Iris pigment epithelial cell (primary cell): ENCODE data around the gene CST6.
A peak's percentile ranks its signal among the peaks of the same experiment; 100 is the strongest.
"Not testable (repeated sequence)": the region's sequence is repeated elsewhere in the genome, so short reads cannot be mapped to it uniquely, and the experiment has no call there.

Experiments used
- DNase-seq: peaks from one replicate; pipeline ENCODE4 v3.0.0-alpha.2; 2011; ENCODE audit warnings: low read depth

The CST6 gene

DNA sequence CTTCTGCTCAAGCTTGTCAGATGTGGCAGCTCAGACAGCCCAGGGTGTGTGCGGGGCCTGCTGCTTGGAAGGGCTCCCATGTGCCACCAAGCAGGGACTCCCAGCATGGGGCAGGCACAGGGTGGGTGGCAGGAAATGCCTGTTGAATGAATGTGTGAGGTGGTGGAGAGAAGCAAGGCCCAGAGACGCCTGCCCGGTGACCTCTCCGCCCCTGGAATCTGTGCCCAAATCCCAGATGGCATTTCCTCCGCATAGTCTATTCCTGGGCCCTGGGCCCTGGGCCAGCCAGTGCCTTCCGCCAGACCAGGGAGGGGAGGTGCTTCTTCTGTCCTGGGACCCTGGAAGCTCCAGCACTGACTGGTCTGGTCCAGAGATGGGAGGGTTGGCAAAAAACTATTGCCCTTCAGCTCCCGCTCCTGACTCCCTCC is 3.7 kb downstream of the CST6 start:
- peak; percentile 12 for DNase-seq

DNA sequence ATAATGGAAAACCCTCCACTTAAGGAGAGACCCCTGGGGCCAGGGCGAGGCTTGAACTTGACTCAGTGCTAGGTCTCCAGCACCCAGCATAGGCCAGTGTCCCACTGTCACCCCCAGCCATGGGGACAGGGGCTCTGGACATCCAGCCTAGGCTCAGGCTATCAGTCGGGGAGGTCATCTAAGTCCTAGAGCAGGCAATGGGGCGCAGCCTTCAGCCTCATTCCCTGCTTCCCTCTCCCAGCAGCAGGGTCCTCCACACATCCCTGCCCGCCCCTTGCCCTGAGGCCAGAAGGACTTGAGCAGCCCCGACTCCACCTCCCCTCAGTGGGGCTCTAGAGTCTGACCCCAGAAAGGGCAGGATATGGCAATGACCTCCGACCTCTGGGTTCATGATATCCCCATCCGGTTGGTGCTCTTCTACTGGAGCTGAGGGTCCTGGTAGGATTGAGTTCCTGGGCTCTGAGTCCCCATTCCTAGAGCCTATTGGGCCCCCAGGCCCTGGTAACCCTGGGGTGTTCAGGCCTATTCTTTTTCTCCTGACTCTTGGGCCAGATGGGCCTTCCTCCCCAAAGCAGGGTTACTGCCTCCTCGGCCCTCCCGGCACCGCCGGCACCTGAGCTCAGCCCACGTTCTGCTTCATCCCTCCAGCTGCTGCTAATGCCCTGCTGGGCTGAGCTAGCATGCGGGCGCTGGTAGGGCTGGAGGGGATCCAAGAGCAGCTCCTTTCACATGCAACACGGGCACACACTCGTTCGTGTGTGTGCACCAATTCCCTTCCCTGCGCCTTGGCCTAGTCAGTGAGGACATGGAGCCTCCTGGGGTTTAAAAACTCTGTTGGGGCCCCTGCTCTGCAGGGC is 4.4 kb downstream of the CST6 start:
- DNase-seq: no peak

DNA sequence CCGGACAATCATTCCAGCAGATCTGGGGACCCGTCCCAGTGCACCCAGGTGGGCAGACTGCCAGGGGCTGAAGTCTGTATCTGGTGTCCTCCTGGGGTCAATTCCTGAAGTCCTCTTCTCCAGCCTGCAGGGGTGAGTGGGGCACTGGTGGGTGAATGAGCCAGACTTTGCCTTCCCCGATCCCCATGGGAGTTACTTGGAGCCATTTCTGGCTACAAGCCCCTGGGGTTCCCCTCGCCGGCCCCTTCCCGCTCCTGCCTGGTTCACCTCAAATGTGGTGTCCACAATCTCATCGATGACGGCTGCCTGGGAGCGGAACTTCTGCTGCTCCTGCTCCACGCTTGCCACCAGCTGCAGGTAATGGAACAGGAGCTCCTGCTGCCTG is 5.0 kb downstream of the CST6 start:
- DNase-seq: no peak

DNA sequence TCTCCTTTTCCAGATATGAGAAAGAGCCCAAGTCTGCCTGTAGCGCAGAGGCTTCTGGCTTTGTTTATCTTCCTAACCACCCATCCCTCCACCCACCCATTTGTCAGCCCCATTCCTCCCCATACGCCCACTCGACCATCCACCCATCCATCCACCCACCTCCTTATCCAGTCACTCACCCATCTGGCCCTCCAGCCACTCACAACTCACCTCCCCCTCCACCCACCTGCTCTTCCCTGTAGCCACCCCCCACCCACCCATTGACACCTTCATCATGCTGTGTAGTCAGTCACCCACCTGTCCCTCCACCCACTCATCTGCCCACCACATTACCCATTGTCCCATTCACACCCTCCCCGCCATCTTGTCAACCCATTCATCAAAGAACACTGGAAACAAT is 5.5 kb downstream of the CST6 start:
- DNase-seq: no peak

DNA sequence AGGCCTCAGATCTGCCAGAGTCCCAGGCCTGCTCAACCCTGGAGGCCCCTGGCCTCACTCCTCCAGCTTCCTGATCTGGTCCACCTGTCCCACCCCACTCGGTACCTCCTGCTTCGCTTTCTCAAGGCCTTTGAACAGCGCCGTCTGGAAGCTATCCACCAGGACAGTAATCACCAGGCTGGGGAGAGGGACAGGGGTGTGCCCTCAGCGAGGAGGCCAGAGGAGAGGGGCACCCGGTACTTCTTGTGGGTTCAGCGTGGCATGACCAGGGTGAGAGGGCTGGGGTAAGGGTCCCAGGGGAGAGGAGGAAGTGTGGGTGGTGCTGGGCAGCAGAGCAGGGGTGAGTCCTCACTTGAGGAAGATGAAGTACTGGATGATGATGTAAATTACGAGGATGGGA is 8.4 kb downstream of the CST6 start:
- DNase-seq: no peak

DNA sequence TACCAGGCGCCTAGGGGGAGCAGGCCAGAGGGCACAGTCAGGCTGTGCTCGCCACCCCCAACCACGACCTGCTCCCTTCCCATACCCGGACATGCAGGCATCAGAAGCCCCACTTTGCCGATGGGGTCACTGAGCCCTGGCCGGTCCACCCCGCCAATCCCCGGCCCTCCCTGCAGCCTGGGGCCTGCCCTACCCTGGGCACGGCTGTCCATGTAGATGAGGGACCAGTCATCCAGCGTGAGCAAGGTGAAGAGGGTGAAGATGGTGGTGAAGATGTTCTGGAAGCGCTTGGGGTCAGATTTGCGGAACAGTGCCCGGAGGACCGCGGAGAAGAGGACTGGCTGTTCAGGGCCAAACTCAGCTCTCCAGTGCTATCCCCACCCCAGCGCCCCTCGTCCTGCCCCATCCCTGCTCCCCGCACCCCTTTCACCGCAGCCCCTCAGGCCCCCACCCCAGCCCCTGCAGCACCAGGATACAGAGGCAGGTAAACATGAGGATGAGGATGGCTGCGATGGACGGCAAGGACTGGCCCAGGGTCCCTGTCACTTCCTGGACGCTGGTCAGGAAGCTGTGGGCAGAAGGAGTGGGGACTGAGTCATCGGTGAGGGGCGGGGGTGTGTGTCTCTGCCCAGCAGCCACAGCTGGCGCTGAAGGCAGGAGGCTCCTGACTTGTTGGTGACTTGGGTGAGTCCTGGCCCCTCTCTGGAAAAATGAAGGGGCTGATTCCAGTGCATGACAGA is 9.0 kb downstream of the CST6 start:
- DNase-seq: peak; percentile 64

DNA sequence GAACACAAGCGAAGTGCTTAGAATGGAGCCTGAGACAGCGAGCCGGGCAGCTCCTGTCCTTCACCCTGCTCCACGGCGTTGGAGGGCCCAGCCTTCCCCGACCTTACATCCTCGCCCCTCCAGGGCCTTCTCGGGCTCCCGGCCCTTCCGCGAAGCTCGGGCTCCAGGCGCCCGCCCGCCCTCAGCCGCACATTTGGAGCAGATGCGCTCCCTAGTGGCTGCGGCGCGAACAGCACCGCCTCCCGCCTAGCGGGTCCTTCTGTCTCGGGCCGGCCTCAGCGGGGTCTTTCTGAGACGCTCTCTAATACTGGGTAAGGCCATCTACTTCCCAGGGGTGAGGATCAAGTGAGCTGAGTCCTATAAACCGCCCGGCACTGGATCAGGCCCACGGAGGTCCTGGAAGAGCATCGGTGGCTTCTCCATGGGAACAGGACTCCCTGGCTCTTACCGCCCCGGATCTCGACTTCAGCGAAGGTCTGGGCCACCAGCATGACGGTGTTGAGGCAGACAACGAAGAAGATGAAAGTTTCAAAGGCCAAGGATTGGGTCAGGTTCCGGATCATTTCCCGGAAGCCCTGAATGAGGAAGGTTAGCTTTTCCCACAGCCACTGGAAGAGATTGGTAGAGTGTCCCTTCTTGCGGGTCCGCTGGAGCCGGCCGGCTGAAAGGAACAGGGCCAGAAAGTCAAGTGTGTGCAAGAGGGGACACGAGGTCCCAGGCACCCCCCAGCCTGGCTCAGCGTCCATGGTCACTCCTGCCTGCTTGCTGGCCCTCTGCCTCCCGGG is 10.8 kb downstream of the CST6 start:
- DNase-seq: peak; percentile 42

DNA sequence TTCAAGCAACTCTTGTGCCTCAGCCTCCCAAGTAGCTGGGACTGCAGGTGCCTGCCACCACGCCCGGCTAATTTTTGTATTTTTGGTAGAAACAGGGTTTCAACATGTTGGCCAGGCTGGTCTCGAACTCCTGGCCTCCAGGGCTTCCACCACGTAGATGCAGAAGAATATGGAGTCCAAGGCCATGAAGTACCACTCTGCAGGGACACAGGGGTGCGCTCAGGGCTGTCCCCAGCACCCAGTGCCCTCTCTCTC is 11.3 kb downstream of the CST6 start:
- not testable (repeated sequence) for DNase-seq

DNA sequence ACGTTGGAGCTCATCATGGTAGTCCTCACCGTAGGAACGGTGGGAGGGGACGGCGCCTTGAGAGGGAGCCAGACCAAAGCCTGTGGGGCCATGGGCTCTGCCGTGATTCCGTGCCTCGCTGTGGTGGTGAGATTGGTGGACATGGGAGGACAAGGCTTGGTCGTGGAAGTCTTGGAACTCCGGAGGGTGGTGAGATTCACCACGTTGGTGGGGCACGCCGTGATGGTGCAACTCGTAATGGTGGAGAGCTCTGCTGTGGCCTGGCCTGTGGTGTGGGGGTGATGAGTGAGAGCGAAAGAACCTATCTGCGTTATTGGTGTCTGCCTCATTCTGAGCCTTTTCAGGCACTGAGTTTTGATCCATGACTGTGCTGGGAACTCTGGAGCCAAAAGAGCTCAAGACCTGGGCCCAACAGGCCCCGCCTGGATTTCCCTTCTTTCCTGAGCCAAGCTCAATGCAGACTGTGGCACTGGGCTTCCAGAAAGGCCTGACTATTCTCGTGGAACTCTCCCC is 14.3 kb downstream of the CST6 start, which contains the start of gene CATSPER1:
Gene CATSPER1 (minus strand): TSS at position 463 of the 513 bp plus-strand sequence. CDS start 100 bp downstream, at position 363.
- DNase-seq: no peak

DNA sequence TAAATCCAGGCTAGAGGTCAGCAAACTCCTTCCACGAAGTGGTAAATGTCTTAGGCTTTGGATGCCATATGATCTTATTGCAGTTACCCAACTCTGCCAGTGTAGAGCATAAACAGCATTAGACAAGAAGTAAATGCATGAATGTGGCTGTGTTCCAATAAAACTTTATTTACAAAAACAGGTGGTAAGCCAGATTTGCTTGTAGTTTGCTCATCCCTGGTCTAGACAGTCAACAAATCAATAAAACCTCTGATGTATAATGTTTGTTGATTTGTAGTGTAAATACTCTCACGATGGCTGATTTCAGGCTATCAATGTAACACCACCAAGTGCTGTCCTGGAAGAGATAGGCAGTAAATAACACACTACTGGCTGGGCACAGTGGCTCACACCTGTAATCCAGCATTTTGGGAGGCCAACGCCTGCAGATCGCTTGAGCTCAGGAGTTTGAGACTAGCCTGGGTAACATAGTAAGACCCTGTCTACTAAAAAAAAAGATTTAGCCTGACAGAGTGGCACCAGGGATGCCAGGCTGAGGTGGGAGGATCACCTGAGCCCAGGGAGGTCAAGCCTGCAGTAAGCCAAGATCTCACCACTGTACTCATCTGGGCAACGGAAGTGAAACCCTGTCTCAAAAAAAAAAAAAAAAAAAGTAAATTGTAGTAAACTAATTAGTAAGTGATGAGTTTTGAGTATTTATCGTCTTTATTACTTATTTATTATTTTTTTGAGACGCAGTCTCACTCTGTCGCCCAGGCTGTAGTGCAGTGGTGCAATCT is 21.3 kb downstream of the CST6 start:
- no peak for DNase-seq

DNA sequence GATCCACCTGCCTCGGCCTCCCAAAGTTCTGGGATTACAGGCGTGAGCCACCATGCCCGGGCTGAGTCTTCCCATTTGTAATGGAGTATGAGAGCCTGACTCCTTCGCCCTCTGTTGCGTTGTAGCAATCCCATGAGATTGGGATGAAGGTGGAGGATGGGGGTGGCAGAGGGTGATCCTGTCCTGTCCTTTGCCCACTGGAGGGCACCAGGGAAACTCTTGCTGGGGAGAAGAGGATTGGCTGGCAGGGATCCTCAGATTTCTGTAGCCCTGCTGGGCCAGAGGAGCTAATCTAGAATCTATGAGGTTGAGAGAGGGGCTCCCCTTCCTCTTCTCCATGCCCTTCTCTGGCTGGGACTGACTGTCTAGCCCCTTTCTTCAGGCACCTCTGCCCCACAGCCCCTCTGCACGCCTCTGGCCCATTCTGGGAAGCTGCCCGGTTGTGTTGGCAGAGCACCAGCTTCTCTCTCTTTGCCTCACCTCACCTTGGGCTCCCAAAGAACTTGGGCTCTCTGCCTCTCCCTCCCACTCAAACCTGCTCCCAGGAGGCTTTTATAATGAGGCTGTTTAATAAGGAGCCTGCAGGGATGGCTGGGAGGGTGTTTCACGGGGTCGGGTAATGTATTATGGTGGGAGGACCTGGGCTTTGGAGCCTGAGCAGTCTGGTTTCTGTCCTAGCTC is 24.0 kb downstream of the CST6 start:
- DNase-seq: no peak

DNA sequence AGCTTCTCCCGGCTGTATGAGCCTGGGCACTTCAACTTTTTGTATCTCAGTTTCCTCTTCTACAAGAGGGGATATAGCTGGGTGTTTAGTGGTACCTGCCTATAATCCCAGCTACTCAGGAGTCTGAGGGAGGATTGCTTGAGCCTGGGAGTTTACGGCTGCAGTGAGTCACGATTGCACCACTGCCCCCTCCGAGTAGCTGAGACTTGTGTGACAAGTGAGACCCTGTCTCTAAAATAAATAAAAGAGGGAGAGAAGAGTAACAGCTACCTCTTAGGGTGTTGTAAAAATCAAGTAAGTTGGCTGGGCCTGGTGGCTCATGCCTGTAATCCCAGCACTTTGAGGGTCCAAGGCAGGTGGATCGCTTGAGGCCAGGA is 24.5 kb downstream of the CST6 start:
- DNase-seq: no peak

DNA sequence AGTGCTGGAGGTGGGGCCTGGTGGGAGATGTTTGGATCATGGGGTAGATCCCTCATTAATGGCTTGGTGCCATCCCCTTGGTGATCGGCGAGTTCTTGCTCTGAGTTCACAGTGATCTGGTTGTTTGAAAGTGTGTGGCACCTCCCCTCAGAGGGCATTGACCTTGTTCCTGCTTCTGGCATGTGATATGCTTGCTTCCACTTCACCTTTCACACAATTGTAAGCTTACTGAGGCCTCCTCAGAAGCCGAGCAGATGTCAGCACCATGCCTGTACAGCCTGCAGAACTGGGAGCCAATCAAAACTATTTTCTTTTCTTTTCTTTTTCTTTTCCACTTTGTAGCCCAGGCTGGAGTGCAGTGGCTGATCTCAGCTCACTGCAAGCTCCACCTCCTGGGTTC is 25.5 kb downstream of the CST6 start:
- DNase-seq: no peak

DNA sequence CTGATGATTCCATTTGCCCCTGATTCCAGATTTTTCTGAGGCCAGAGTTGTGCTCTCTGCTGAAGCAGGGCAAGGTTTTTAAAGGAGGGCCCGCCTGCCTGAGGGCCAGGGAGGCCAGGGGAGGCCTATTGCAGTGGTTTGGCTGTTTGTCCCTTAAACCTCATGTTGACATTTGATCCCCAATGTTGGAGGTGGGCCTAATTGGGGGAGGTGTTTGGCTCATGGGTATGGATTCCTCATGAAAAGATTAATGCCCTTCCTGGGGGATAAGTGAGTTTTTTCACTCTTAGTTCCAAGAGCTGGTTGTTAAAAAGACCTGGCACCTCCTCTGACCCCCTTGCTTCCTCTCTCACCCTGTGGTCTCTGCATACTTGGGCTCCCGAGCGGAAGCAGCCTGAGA is 28.0 kb downstream of the CST6 start:
- no peak for DNase-seq

DNA sequence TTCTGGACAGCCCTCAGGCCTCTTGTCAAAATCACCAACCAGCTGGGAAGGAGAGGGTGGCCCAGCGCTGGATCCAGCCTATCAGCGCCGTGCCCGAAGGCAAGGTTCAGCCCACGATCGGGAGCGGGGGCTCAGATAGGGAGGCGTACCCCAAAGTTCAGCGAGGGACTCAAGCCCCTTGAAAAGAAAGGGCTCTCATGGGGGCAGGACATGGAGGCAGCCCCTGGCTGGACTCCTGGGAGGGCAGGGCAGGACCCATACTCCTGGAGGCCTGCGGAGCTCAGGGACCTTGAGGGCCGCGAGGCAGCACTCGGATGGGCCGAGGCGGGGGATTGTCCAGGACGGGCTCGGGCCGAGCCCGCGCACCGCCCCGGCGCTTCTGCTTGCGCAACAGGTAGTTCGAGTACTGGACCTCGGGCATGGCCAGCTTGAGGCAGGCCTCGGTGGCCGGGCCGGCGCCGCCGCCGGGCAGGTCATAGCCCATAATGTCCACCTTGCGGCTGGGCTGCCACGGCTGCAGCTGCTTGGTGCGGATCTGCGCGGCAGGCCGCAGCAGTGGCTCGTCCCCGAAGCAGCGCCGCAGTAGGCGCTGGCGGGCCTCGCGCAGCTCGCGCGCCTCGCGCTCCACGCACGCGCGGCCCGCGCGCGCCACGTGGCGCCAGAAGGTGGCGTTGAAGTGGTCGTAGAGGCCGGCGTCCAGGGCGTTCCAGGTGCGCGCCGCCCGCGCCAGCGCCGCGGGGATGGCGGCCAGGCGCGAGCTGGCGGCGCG is 30.6 kb downstream of the CST6 start:
- DNase-seq: no peak

DNA sequence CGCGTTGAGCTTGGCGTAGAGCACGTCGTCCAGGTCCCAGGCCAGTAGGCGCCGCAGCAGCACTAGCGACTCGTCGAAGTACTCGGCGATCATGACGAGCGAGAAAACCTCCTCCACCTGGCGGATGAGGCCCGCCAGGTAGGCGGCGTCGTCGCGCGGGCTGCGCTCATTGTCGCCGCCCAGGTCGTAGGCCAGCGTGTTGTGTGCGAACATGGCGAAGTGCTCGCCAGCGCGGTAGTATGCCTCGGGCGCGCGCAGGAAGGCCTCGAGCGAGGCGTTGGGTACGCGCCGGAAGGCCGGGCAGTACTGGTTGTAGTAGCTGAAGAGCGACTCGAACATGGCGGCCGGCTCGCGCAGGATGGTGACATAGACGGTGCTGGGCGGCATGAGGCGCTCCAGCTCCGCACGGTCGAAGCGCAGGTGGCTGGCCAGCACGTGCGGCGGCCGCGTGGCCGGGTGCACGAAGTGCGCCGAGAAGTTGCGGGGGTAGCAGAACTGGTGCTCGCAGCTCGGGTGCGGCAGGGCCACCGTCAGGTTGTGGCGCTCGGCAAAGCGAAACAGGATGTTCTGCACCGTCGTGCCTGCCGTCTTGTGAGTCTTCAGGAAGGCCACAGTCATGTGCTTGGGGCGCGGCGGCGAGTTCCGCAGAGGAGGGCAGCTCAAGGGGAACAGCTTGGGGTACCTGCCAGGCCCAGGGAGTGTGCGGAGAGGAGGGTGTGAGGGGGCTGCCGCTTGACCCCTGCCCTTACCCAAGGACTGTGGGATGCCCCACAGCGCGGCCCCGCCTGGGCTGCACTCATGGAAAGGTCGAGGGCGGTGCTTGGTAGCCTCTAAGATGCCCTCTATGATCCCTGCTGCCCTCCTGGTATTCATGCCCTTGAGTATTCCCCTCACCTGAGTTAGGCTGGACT is 31.4 kb downstream of the CST6 start:
- no peak for DNase-seq

DNA sequence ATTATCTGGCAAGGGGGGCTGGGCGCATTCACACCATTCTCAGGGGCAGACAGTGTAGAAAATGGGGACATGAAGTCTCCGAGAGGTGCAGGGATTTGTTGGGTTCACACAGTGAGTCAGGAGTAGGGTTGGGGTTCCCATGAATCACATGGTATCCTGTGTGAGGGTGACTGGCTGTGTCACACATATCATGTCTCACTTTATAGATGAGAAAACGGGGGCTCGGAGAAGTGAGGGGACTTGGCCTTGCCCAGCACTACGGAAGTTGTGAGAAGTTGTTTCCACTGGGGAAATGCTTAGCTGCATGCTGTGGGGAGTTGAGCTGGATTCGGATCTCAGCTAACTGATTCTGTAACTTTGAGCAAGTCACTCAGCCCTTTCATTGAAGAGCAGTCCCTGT is 32.9 kb downstream of the CST6 start:
- no peak for DNase-seq

DNA sequence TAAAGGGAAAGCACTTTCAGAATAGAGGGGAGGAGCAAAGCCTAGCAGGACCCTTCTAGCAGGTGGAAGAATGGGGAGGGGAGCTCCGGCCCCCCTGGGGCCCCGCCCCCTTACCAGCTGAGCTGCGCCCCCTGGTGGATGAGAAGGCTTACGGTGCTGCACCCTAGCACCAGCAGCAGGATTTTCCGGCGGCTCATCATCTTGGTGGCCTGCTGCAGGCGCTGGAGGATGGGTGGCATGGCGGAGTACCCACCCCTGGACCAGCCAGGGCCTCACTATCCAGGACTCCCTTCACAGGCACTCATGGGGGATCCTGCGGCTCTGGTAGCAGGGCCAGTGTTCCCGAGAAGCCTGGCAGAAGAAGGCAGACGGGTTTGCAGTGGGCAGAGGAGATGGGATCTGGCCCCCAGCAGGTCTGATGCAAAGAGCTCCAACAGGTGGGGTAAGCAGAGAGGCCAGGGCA is 33.4 kb downstream of the CST6 start:
- peak; percentile 74 for DNase-seq

DNA sequence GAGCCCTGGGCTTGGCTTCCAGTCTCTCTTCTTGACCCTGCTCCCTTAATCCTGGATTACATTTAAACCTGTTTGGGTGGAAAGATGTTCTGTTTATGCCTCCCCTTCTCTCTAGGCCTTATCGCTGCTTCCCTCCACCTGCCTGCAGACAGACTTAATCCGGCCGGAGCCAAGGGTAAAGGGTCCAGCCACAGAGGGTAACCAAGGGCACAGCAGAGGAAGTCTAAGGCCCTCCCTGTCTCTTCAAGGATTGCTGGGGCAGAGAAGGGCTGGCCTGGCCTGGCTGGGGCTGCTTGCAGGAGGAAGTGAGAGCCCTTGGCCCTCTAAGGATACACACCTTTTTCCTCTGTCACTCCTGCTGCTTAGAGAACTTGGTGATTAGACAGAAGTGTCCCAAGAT is 35.1 kb downstream of the CST6 start:
- DNase-seq: no peak
